HepG2 (cell line): ENCODE data around the gene DNMT3B. TPM values are rescaled to one million over a fixed set of nuclear protein-coding genes. Genes with fewer than 3 reads are reported as not detected.
A peak's percentile ranks its signal among the peaks of the same experiment; 100 is the strongest.

ENCODE experiments used
- BCL6 ChIP-seq: IDR thresholded peaks from 2 replicates; pipeline ENCODE4 v1.6.1; 2016; ENCODE audit warnings: missing genetic modification reagents, missing compliant biosample characterization
- DNMT1 ChIP-seq: sonication (generic); formaldehyde crosslinking; IDR thresholded peaks from 2 replicates; pipeline ENCODE4 v1.5.1; 2020; ENCODE audit warnings: mild to moderate bottlenecking, missing genetic modification reagents
- JUND ChIP-seq: sonication (generic); formaldehyde crosslinking; IDR thresholded peaks from 2 replicates; pipeline ENCODE4 v1.8.0; 2022; ENCODE audit warnings: mild to moderate bottlenecking, missing genetic modification reagents
- KLF11 ChIP-seq: IDR thresholded peaks from 2 replicates; pipeline ENCODE4 v1.6.1; 2016; ENCODE audit warnings: missing compliant biosample characterization
- PLRG1 ChIP-seq: fragments of 450-650 bp; conservative IDR thresholded peaks from 2 replicates; pipeline ENCODE4 v1.6.1; 2016
- RAD21 ChIP-seq: fragments of 450-650 bp; formaldehyde crosslinking; IDR thresholded peaks from 2 replicates; pipeline ENCODE4 v1.5.0; 2020; ENCODE audit warnings: mild to moderate bottlenecking
- RFX1 ChIP-seq: fragments of 450-650 bp; IDR thresholded peaks from 2 replicates; pipeline ENCODE4 v1.6.1; 2017
- TBL1XR1 ChIP-seq: fragments of 150-350 bp; IDR thresholded peaks from 2 replicates; pipeline ENCODE4 v1.6.1; 2014; ENCODE audit warnings: borderline replicate concordance, low read length; ENCODE audit not compliant: partially characterized antibody
- ZNF121 ChIP-seq: sonication (generic); formaldehyde crosslinking; IDR thresholded peaks from 2 replicates; pipeline ENCODE4 v1.5.0; 2020; ENCODE audit warnings: mild to moderate bottlenecking, missing genetic modification reagents
- ZNF552 ChIP-seq: sonication (generic); formaldehyde crosslinking; IDR thresholded peaks from 2 replicates; pipeline ENCODE4 v1.9.0; 2022; ENCODE audit warnings: missing genetic modification reagents, mild to moderate bottlenecking, borderline replicate concordance
- ZNF605 ChIP-seq: sonication (generic); formaldehyde crosslinking; IDR thresholded peaks from 2 replicates; pipeline ENCODE4 v1.8.0; 2022; ENCODE audit warnings: mild to moderate bottlenecking, missing genetic modification reagents
- ZNF773 ChIP-seq: sonication (generic); formaldehyde crosslinking; IDR thresholded peaks from 2 replicates; pipeline ENCODE4 v1.4.0; 2020; ENCODE audit warnings: missing genetic modification reagents, borderline replicate concordance
- polyA plus RNA-seq, 8 experiments: library from polyadenylated mRNA; depleted of rRNA in 3 of 8; stranded (reverse) in 7 of 8; unstranded in 1 of 8; fragments of >200 nt; fragmentation: Illumina TruSeq in 4 of 8; extraction: Trizol in 4 of 8; gene quantifications; 2 replicates each; pipeline versions ENCODE4 v1.2.1 to v1.2.3, GENCODE V29; 2011 to 2016; ENCODE audit warnings: low read depth in 4 of 8, missing spikeins in 1 of 8, mixed read lengths in 1 of 8; ENCODE audit not compliant: insufficient read depth in 1 of 8
- total RNA-seq, 5 experiments: library from RNA; depleted of rRNA; stranded (reverse); fragments of >200 nt; fragmentation: Illumina TruSeq; extraction: Trizol; gene quantifications; 2 replicates each; pipeline ENCODE4 v1.2.3, GENCODE V29; 2016; ENCODE audit warnings: low read depth in 1 of 5
- TF ChIP-seq, protein P1 (sequence below): sonication (generic); formaldehyde crosslinking; IDR thresholded peaks from 2 replicates; pipeline ENCODE4 v1.4.0; 2020; ENCODE audit warnings: missing genetic modification reagents
- TF ChIP-seq, protein P2 (sequence below): sonication (generic); formaldehyde crosslinking; IDR thresholded peaks from 2 replicates; pipeline ENCODE4 v1.8.0; 2022; ENCODE audit warnings: mild to moderate bottlenecking, missing genetic modification reagents, moderate library complexity
- TF ChIP-seq, protein P3 (sequence below): sonication (generic); formaldehyde crosslinking; IDR thresholded peaks from 2 replicates; pipeline ENCODE4 v1.4.0; 2020; ENCODE audit warnings: missing genetic modification reagents
- TF ChIP-seq, protein P4 (sequence below): sonication (generic); formaldehyde crosslinking; IDR thresholded peaks from 2 replicates; pipeline ENCODE4 v1.4.0; 2020; ENCODE audit warnings: missing genetic modification reagents, borderline replicate concordance
- TF ChIP-seq, protein P5 (sequence below): sonication (generic); formaldehyde crosslinking; IDR thresholded peaks from 2 replicates; pipeline ENCODE4 v1.8.1; 2022; ENCODE audit warnings: low read depth, mild to moderate bottlenecking, missing genetic modification reagents

DNMT3B gene
- total and polyA plus RNA-seq, 2 of the 13 experiments (the other 11 are each of a cell fraction or from before 2014, with no cell fraction given) = 3.8 to 13.9 TPM

DNA sequence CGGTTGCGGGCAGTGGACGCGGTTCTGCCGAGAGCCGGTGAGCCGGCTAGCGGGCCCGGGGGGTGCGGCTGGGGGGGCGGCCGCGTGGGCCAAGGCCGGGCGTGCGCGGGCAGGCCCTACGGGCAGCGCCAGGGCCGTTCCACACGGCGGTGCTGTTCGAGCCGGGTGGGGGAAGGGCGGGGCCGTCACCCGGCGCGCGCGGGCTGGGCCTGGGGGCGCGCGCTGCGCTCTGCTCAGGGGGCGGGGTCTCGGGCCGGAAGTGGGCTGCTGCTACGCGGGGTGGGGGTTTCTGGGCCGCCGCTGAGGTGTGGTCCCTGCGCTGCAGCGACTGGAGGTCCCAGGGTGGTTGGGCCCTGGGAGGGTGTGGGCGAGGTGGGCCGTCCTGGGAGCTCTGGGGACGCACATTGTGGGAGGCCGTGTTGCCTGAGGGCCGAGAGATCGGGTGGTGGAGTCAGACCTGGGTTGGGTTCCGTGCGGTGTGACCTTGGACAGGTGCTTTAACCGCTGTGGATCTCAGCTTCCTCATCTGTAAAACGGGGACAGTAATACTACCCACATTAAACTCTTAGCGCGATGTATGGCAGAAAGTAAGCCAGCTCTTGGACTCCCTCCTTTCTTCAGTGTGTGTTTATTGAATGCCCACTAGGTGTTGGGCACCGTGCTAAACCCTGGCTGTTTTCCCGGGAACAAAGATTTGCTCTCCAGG lies 58.0 kb downstream of the DNMT3B start (continued):
- TF ChIP-seq, protein P1, sequence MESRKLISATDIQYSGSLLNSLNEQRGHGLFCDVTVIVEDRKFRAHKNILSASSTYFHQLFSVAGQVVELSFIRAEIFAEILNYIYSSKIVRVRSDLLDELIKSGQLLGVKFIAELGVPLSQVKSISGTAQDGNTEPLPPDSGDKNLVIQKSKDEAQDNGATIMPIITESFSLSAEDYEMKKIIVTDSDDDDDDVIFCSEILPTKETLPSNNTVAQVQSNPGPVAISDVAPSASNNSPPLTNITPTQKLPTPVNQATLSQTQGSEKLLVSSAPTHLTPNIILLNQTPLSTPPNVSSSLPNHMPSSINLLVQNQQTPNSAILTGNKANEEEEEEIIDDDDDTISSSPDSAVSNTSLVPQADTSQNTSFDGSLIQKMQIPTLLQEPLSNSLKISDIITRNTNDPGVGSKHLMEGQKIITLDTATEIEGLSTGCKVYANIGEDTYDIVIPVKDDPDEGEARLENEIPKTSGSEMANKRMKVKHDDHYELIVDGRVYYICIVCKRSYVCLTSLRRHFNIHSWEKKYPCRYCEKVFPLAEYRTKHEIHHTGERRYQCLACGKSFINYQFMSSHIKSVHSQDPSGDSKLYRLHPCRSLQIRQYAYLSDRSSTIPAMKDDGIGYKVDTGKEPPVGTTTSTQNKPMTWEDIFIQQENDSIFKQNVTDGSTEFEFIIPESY (CRISPR knock-in tag) = 0 out of 2 replicates have a peak, but pooled peaks have one; percentile 32
- TF ChIP-seq ZNF121 (CRISPR knock-in tag) = peak; percentile 43; the same call in 1 of the 2 replicates
- TF ChIP-seq KLF11 = no peak
- TF ChIP-seq, protein P2, sequence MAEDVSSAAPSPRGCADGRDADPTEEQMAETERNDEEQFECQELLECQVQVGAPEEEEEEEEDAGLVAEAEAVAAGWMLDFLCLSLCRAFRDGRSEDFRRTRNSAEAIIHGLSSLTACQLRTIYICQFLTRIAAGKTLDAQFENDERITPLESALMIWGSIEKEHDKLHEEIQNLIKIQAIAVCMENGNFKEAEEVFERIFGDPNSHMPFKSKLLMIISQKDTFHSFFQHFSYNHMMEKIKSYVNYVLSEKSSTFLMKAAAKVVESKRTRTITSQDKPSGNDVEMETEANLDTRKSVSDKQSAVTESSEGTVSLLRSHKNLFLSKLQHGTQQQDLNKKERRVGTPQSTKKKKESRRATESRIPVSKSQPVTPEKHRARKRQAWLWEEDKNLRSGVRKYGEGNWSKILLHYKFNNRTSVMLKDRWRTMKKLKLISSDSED = peak; percentile 84; the same call in 1 of the 2 replicates
- TF ChIP-seq BCL6 = peak; percentile 58; the same call in 1 of the 2 replicates
- no peak for TF ChIP-seq TBL1XR1
- TF ChIP-seq, protein P3, sequence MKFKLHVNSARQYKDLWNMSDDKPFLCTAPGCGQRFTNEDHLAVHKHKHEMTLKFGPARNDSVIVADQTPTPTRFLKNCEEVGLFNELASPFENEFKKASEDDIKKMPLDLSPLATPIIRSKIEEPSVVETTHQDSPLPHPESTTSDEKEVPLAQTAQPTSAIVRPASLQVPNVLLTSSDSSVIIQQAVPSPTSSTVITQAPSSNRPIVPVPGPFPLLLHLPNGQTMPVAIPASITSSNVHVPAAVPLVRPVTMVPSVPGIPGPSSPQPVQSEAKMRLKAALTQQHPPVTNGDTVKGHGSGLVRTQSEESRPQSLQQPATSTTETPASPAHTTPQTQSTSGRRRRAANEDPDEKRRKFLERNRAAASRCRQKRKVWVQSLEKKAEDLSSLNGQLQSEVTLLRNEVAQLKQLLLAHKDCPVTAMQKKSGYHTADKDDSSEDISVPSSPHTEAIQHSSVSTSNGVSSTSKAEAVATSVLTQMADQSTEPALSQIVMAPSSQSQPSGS (CRISPR knock-in tag) = peak; percentile 41; the same call in 1 of the 2 replicates
- TF ChIP-seq RFX1 = no peak
- peak; percentile 81 for TF ChIP-seq DNMT1
- TF ChIP-seq RAD21 = peak; percentile 35
- peak; percentile 79 for TF ChIP-seq ZNF605
- TF ChIP-seq JUND = peak; percentile 46; the same call in 1 of the 2 replicates
- TF ChIP-seq, protein P4, sequence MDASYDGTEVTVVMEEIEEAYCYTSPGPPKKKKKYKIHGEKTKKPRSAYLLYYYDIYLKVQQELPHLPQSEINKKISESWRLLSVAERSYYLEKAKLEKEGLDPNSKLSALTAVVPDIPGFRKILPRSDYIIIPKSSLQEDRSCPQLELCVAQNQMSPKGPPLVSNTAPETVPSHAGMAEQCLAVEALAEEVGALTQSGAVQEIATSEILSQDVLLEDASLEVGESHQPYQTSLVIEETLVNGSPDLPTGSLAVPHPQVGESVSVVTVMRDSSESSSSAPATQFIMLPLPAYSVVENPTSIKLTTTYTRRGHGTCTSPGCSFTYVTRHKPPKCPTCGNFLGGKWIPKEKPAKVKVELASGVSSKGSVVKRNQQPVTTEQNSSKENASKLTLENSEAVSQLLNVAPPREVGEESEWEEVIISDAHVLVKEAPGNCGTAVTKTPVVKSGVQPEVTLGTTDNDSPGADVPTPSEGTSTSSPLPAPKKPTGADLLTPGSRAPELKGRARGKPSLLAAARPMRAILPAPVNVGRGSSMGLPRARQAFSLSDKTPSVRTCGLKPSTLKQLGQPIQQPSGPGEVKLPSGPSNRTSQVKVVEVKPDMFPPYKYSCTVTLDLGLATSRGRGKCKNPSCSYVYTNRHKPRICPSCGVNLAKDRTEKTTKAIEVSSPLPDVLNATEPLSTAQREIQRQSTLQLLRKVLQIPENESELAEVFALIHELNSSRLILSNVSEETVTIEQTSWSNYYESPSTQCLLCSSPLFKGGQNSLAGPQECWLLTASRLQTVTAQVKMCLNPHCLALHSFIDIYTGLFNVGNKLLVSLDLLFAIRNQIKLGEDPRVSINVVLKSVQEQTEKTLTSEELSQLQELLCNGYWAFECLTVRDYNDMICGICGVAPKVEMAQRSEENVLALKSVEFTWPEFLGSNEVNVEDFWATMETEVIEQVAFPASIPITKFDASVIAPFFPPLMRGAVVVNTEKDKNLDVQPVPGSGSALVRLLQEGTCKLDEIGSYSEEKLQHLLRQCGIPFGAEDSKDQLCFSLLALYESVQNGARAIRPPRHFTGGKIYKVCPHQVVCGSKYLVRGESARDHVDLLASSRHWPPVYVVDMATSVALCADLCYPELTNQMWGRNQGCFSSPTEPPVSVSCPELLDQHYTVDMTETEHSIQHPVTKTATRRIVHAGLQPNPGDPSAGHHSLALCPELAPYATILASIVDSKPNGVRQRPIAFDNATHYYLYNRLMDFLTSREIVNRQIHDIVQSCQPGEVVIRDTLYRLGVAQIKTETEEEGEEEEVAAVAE (CRISPR knock-in tag) = peak; percentile 67; the same call in 1 of the 2 replicates
- no peak for TF ChIP-seq PLRG1
- TF ChIP-seq ZNF552 (CRISPR knock-in tag) = 0 out of 2 replicates have a peak, but pooled peaks have one; percentile 32
- TF ChIP-seq, protein P5, sequence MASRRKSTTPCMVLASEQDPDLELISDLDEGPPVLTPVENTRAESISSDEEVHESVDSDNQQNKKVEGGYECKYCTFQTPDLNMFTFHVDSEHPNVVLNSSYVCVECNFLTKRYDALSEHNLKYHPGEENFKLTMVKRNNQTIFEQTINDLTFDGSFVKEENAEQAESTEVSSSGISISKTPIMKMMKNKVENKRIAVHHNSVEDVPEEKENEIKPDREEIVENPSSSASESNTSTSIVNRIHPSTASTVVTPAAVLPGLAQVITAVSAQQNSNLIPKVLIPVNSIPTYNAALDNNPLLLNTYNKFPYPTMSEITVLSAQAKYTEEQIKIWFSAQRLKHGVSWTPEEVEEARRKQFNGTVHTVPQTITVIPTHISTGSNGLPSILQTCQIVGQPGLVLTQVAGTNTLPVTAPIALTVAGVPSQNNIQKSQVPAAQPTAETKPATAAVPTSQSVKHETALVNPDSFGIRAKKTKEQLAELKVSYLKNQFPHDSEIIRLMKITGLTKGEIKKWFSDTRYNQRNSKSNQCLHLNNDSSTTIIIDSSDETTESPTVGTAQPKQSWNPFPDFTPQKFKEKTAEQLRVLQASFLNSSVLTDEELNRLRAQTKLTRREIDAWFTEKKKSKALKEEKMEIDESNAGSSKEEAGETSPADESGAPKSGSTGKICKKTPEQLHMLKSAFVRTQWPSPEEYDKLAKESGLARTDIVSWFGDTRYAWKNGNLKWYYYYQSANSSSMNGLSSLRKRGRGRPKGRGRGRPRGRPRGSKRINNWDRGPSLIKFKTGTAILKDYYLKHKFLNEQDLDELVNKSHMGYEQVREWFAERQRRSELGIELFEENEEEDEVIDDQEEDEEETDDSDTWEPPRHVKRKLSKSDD (CRISPR knock-in tag) = peak; percentile 69; the same call in 1 of the 2 replicates
- peak; percentile 43; the same call in 1 of the 2 replicates for TF ChIP-seq ZNF773 (CRISPR knock-in tag)
